NCI-H187 treated with DMSO at 0.1 percent for 48 hours (cell line): ENCODE results near the gene PKD1L1.
"Not testable (repeated sequence)": the region's sequence is repeated elsewhere in the genome, so short reads cannot be mapped to it uniquely, and the experiment has no call there.

Experiments
- DNase-seq: peaks from one replicate; lab custom pipeline; 2025; lab: John Stamatoyannopoulos, UW

Gene PKD1L1

GRCh38 chr7:47938574-47939165, 9.6 kb downstream of the PKD1L1 start:
- DNase-seq, result no peak

- DNase-seq, result no peak
Observed at GRCh38 chr7:47937711-47938573, 10.3 kb downstream of the PKD1L1 start.

GRCh38 chr7:47937065-47937687, 11.1 kb downstream of the PKD1L1 start:
- DNase-seq, result no peak

GRCh38 chr7:47936323-47936722, 11.9 kb downstream of the PKD1L1 start:
- no peak for DNase-seq

GRCh38 chr7:47935336-47935735, 12.9 kb downstream of the PKD1L1 start:
- no peak for DNase-seq

GRCh38 chr7:47934831-47935230, 13.4 kb downstream of the PKD1L1 start:
- no peak for DNase-seq

- DNase-seq, result no peak
Observed at GRCh38 chr7:47933215-47933614, 15.1 kb downstream of the PKD1L1 start.

GRCh38 chr7:47932466-47933037, 15.7 kb downstream of the PKD1L1 start:
- no peak for DNase-seq

GRCh38 chr7:47932016-47932415, 16.2 kb downstream of the PKD1L1 start:
- DNase-seq, result no peak

GRCh38 chr7:47931005-47932004, 17.0 kb downstream of the PKD1L1 start:
- no peak for DNase-seq

GRCh38 chr7:47924266-47924665, 24.0 kb downstream of the PKD1L1 start:
- no peak for DNase-seq

- DNase-seq, result not testable (repeated sequence)
Observed at GRCh38 chr7:47923081-47923875, 25.0 kb downstream of the PKD1L1 start.

- not testable (repeated sequence) for DNase-seq
Observed at GRCh38 chr7:47916514-47916913, 31.8 kb downstream of the PKD1L1 start.

GRCh38 chr7:47915616-47915976, 32.7 kb downstream of the PKD1L1 start:
- DNase-seq, result no peak

- no peak for DNase-seq
Observed at GRCh38 chr7:47914717-47915615, 33.3 kb downstream of the PKD1L1 start.

- DNase-seq, result no peak
Observed at GRCh38 chr7:47912332-47912731, 35.9 kb downstream of the PKD1L1 start.

GRCh38 chr7:47908720-47909119, 39.5 kb downstream of the PKD1L1 start:
- no peak for DNase-seq

GRCh38 chr7:47907981-47908616, 40.2 kb downstream of the PKD1L1 start:
- DNase-seq, result no peak

GRCh38 chr7:47906883-47907282, 41.4 kb downstream of the PKD1L1 start:
- no peak for DNase-seq
